A549 treated with GW870086 at 1 μM for 4 hours (cell line): ENCODE results near the gene HIGD1C. TPM values are rescaled to one million over a fixed set of nuclear protein-coding genes. Genes with fewer than 3 reads are reported as not detected.

ENCODE experiments used
- total RNA-seq: library from RNA; stranded (reverse); fragments of 200-300 nt; extraction: Qiagen RNA extraction; gene quantifications from 5 replicates; pipeline ENCODE4 v1.2.3, GENCODE V29; 2022; ENCODE audit warnings: low read depth

The HIGD1C gene
- not detected in 5 replicates for total RNA-seq

DNA sequence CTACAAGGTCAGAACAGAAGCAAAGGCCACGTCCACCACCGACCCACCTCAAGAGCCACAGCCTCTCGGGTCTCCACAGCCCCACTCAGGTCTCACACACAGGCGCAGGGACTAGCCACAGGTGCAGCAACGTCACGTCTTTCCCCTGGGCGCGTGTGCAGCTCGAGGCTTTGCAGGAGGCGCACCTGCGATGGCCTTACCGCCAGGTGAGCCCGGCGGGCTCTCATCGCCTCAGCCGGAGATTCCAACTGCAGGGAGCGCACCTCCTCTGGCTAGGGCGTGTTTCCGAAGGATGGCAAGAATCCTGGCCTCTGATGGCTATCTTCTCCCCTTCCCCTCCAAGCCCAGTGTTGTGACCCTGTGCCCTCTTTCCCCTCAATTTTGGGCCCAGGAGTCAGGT, at the start of gene HIGD1C:
Gene HIGD1C (plus strand): TSS at position 35 of the 400 bp plus-strand sequence. CDS start 1,455 bp downstream, outside the sequence.

Other genes starting within 250 kb of the HIGD1C start
- 31.8 to 48.3 TPM (median 44.5 TPM) in 5 replicates for gene ATF1, start 188.4 kb upstream of the HIGD1C start, total RNA-seq
- not detected in 5 replicates for gene TMPRSS12, start 109.6 kb upstream of the HIGD1C start, total RNA-seq
- gene SLC11A2, start 73.8 kb downstream of the HIGD1C start, total RNA-seq = 15.0 to 24.1 TPM (median 22.6 TPM) in 5 replicates
- 23.9 to 27.0 TPM (median 24.3 TPM) in 5 replicates for gene LETMD1, start 95.8 kb downstream of the HIGD1C start, total RNA-seq
- gene CSRNP2, start 131.1 kb downstream of the HIGD1C start, total RNA-seq = 10.7 to 14.2 TPM (median 13.1 TPM) in 5 replicates
- gene TFCP2, start 220.6 kb downstream of the HIGD1C start, total RNA-seq = 18.0 to 21.3 TPM (median 20.3 TPM) in 5 replicates